ENCODE measurements around the gene LRRC47. TPM values are rescaled to one million over a fixed set of nuclear protein-coding genes. Genes with fewer than 3 reads are reported as not detected.

LRRC47 gene
- total RNA-seq, 1 donor from 2014 or later = 57.9 TPM

DNA sequence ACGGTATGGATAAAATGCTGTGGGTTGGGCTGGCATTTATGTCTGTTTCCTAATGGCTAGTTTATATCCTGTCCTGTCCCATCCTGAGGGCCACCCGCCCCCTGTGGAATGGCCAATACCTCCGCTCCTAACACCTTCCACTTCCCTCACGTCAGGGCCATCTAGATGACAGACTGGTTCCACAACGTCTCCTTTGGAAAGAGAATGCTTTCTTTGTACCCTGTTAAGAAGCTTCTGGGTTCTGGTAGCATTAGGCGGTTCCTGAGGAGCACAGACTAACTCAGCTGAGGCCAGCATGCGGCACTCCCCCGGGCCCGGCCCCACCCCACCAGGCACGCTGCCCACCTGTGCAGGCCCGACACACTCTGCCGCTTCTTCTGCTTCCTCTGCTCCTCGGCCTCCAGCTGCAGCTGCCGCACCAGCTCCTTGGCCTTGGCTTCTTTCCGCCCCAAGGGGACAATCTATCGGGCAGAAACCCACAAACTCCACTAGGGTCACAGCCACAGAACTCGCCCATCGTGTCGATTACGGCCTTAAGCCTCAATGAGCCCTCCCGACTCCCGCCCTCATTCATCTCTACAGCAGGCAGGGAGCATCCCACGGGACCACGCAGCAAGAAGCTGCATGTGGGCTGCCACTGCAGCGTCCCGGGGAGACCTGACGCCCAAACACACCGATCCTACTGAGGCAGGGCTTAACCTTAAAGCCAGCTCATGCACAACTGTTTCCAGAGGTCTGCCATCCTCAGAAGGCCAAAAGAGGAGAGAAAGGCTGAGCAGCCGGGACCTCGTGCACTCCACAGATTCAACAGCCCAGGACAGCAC is 12.4 kb downstream of the LRRC47 start:
- no peaks in the 10 kb centered on the region for H3K4me1 Mint-ChIP-seq
- H3K4me3 Mint-ChIP-seq = no peak overlapping the region
- H3K9me3 Mint-ChIP-seq = no peaks in the 10 kb centered on the region
- no peaks in the 10 kb centered on the region for H3K27me3 Mint-ChIP-seq (ENCODE audit: low read depth)
- peaks cover 16% of the 10 kb centered on the region for H3K36me3 Mint-ChIP-seq (ENCODE audit: low read depth)
- TF ChIP-seq, protein P1, sequence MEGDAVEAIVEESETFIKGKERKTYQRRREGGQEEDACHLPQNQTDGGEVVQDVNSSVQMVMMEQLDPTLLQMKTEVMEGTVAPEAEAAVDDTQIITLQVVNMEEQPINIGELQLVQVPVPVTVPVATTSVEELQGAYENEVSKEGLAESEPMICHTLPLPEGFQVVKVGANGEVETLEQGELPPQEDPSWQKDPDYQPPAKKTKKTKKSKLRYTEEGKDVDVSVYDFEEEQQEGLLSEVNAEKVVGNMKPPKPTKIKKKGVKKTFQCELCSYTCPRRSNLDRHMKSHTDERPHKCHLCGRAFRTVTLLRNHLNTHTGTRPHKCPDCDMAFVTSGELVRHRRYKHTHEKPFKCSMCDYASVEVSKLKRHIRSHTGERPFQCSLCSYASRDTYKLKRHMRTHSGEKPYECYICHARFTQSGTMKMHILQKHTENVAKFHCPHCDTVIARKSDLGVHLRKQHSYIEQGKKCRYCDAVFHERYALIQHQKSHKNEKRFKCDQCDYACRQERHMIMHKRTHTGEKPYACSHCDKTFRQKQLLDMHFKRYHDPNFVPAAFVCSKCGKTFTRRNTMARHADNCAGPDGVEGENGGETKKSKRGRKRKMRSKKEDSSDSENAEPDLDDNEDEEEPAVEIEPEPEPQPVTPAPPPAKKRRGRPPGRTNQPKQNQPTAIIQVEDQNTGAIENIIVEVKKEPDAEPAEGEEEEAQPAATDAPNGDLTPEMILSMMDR (conservative IDR thresholded peaks at IDR 0.05) = no peak
- H3K27ac Mint-ChIP-seq (ENCODE audit: unreplicated experiment) = peak overlapping the region; percentile 38
- DNase-seq (ENCODE audit: low read depth, low spot score) = no peak

DNA sequence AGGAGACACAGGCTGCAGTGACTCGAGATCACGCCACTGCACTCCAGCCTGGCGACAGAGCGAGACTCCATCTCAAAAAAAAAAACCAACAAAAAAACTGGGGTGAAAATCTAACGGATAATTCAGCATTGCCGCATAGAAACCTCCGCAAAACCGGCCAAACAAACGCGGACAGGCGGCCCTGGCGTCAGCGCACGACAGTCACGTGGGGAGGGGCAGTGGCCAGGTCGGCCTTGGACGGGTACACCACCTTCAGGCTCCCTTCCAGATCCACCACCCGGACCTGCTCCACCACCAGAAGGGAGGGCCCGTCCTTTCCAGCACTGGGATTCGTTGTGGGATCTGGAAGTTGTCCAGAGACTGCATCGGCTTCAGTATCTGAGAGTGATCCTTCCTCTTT is 15.4 kb downstream of the LRRC47 start:
- Mint-ChIP-seq H3K4me1 (peaks cover under 1% of the 10 kb centered on the region), H3K27ac (ENCODE audit: unreplicated experiment) (no peak overlapping the region), H3K36me3 (ENCODE audit: low read depth) (peaks cover 16% of the 10 kb centered on the region), H3K9me3 (no peaks in the 10 kb centered on the region), H3K27me3 (ENCODE audit: low read depth) (no peaks in the 10 kb centered on the region), H3K4me3 (no peak overlapping the region)
- no peak for DNase-seq (ENCODE audit: low read depth, low spot score)
- TF ChIP-seq, protein P1 (conservative IDR thresholded peaks at IDR 0.05) = no peak

DNA sequence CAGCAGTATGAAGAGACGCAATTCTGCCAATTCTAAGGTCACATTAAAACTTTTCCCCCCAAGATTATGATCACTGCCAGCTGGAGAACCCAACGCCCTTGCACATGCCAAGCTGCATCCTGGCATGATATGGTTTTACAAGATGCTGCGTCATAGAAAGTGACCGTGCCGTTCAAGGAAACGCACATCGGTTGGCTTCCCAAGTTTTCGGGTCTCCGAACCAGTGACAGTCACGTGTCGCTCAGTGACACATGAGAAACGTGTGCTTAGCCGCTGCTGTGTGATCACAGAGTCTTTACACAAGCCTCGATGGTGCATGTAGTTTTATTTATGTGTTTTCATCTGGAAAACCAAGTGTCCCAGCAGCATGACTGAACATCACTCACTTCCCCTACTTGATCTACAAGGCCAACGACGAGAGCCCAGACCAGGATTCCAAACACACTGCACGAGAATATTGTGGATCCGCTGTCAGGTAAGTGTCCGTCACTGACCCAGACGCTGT is 16.3 kb downstream of the LRRC47 start:
- H3K36me3 Mint-ChIP-seq (ENCODE audit: low read depth) = peaks cover 16% of the 10 kb centered on the region
- H3K27me3 Mint-ChIP-seq (ENCODE audit: low read depth) = no peaks in the 10 kb centered on the region
- no peak overlapping the region for H3K27ac Mint-ChIP-seq (ENCODE audit: unreplicated experiment)
- TF ChIP-seq, protein P1 (conservative IDR thresholded peaks at IDR 0.05) = no peak
- H3K4me3 Mint-ChIP-seq = no peak overlapping the region
- H3K4me1 Mint-ChIP-seq = peaks cover 10% of the 10 kb centered on the region
- DNase-seq (ENCODE audit: low read depth, low spot score) = no peak
- H3K9me3 Mint-ChIP-seq = no peaks in the 10 kb centered on the region

DNA sequence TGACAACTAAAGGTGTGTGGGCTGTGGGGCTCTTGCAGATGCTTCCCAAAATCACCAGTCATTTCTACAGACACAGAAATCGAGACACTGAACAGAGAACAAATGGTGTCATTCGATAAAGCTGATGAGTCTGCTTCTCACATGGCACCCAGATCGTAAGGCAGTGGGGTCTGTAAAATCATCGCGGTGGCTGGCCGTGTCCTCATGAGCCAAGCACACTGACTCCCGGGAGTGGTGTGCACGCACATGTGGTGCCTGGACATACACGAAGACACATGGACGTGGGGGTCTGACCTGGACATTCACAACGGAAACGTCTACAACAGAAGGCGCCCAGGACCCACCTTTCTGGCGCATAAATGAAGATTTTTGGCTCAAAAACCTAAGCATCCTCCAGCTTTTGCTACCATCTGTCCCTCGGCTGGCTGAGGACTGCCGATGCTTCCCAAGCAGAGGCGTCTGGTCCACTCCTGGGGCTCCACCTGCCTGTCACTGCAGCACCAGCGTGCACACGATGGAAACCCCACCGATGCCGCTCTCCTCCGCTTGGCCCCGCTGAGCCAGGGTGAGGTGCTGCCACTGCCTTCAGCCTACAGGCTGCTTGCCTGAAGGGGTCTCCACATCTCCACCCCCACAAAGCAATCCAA is 16.9 kb downstream of the LRRC47 start:
- no peak for DNase-seq (ENCODE audit: low read depth, low spot score)
- TF ChIP-seq, protein P1 (conservative IDR thresholded peaks at IDR 0.05) = no peak
- H3K27me3 Mint-ChIP-seq (ENCODE audit: low read depth) = no peaks in the 10 kb centered on the region
- no peak overlapping the region for H3K27ac Mint-ChIP-seq (ENCODE audit: unreplicated experiment)
- H3K9me3 Mint-ChIP-seq = no peaks in the 10 kb centered on the region
- H3K36me3 Mint-ChIP-seq (ENCODE audit: low read depth) = peaks cover 15% of the 10 kb centered on the region
- H3K4me3 Mint-ChIP-seq = no peak overlapping the region
- H3K4me1 Mint-ChIP-seq = peaks cover 11% of the 10 kb centered on the region

DNA sequence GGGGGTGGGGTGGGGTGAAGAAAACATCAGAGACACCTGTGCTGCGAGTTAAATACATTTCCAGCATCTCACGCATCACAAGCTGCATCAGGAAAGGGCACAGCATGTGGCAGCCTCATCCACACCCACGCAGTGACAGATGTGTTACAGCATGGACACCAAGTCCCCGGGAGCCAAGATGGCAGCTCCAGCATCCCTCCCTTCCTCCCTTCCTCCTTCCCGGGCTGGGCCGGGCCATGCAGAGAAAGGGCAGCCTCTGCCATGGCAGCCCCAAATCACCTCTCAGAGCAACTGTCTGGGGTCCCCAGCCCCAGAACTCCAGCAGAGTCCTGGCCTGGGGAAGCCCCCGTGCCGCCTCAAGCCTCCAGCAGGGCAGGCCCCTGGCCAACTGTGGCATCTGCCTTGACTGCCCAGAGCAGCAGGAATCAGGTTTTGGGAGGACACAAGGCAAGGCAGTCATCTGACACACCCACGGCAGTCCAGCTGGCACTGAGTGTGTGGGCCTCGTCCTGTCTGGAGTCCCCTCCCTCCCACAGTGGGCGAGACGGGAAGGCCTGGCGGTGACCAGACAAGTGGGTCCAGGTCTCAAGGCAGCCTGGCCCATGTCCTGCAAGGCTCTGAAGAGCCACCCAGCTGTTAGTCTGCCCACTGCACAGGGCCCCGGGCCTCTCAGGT is 17.6 kb downstream of the LRRC47 start:
- Mint-ChIP-seq H3K36me3 (ENCODE audit: low read depth) (peaks cover 9% of the 10 kb centered on the region), H3K27ac (ENCODE audit: unreplicated experiment) (no peak overlapping the region), H3K9me3 (no peaks in the 10 kb centered on the region), H3K27me3 (ENCODE audit: low read depth) (no peaks in the 10 kb centered on the region), H3K4me1 (peaks cover 11% of the 10 kb centered on the region), H3K4me3 (no peak overlapping the region)
- DNase-seq (ENCODE audit: low read depth, low spot score) = no peak
- TF ChIP-seq, protein P1 (conservative IDR thresholded peaks at IDR 0.05) = no peak

All from neural crest cell (in vitro differentiated cells).